Measurements from ENCODE around the gene KCND3.

The KCND3 gene

DNA sequence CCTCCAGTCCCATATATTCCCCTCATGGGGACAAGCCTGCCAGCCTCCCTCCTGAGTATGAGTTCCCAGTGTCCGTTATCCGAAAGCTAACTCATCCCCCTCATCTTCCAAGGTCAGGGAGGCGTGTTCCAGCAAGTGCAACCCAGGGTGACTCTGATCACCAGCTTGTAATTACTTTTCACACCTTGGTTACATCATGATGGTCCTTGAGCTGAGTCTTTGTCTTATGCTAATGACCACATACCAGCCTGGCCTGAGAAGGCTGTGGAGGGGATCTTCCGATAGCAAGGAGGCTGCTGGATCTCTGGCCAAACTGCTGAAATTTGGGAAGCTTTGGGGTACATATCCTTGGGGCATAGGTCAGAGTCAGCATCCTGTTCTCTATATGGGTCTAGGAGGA, 134.2 kb downstream of the KCND3 start:
- FAIRE-seq (no peak), DNase-seq (ENCODE audit: insufficient read length, low spot score) (no peak)

DNA sequence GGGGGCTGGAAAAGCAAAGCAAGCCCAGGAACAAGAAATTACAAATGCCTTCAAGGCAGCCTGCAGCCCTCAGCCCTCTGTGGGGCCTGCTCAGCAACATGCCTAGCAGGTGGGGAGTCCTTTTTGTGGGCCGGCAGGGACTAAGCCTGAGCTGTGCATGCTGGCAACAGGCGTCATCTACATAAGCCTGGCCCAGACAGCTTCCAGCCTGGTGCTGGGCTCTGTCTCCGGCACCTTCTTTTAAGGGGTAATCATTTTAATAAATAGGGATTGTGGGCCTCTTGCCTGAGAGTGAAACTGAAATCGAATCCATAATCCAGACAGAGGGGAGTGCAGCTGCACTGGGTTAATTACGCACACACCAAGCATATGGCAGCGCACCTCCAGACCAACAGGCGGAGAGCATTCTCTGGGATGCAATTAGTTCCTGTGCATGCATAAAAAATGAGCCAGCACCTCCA, 137.2 kb downstream of the KCND3 start:
- DNase-seq (ENCODE audit: insufficient read length, low spot score): no peak
- no peak for FAIRE-seq

DNA sequence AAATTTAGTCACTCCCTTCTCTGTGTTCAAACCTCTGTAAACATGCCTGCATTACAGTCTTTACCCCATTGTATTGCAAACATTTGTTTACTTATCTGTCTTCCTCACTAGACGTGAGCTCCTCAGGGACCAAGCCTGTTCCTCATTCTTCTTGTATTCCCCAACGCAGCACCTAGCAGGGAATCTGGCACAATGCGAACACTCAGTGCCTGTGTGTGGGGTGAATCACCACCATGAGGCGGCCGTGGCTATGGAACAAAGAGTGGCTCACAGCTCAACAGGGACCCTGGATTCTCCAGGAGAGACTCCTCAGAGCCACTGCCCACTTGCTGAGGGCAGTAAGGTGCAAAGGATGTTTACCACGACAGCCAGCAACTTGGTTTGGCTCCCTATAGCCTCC, 137.9 kb downstream of the KCND3 start:
- DNase-seq (ENCODE audit: insufficient read length, low spot score): no peak
- no peak for FAIRE-seq

DNA sequence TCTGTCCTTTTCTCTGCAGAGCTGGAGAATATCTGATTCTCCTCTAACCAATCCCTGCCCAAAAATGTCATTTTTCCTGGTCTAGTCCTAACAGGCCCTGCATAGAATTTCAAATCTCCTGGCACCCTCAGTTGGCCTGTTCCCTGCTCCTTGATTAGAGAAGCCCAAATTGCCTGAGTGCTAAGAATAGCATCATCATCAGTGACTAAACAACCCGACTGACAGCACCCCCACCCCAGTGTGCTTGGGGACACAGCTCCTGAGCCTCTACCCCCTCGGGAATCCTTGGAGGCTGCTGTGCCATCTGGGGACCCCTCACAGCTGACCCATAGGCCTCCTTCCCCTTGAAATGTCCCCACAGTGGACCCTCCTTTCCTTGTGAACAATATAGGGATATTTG, 139.4 kb downstream of the KCND3 start:
- no peak for FAIRE-seq

DNA sequence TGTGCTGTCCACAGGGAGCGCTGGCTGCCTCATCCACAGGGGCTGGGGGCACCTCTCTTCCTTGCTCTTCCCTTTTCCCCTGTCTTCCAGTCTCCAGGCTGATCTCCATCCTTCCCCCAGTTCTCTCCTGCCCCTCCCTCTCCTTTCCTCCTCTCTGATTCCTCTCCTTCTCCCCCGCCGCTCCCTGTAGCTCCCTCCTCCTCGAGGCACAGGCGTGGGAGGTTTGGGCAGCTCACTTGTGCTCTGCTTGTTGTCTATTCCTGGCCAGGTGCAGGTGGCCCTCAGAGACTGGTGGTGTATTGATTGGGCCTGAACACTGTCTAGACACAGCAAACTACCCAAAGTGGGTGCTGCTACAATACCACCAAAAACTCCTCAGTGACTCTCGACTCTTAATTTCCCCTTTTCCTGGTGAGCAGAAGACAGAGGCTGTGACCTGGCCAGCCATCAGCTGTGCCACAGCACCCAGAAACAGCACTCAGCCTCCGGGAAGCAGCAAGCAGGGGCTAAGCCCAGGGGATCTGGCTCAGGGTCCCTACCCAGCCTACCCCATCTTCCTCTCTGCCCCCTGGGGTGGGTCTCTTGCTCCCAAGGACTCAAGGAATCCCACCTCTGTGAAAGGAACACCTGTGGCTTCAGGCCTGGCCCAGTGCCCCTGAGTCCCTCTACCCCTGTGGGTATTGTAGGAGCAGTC, 140.5 kb downstream of the KCND3 start:
- FAIRE-seq (no peak), DNase-seq (ENCODE audit: insufficient read length, low spot score) (no peak)

More for the DNA sequence above, 139.4 kb downstream of the KCND3 start:
- no peak for DNase-seq (ENCODE audit: insufficient read length, low spot score)

DNA sequence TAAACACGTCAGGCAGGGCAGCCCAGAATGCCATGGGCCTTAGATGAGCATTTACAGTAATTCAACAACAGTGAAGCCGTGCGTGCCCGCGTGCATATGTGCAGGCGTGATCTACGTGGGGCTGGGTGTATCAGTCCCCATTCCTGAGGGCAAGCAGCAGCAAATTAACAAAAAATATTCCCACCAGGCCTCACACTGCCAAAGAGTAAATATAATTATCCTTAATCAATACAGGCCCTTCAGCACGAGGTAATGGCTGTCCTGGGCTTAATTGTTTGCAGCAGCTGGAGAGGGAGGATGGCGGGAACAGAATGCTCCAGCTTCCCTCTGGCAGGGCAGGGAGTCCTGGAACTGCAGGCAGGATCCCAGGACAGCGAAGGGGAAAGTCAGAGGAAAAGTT, 142.0 kb downstream of the KCND3 start:
- FAIRE-seq (no peak), DNase-seq (ENCODE audit: insufficient read length, low spot score) (no peak)

DNA sequence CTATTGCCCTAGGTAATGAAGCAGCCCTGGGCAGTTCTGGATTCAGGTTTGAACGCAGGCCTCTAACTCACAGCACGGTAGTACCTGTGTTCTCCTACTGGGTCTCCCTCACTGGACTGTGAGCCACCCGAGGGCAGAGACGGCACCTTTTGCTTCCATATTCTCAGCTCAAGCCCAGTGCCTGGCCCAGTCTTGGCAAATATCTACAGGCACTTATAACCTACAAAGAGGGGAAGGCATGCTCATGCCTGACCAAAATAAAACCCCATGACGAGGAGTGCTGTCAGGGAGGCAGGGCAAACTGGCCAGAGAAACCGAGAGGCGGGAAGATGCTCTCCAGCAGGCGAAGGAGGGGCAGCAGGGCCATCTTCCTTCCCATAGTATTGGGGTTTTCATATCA, 142.6 kb downstream of the KCND3 start:
- FAIRE-seq (no peak), DNase-seq (ENCODE audit: insufficient read length, low spot score) (no peak)

DNA sequence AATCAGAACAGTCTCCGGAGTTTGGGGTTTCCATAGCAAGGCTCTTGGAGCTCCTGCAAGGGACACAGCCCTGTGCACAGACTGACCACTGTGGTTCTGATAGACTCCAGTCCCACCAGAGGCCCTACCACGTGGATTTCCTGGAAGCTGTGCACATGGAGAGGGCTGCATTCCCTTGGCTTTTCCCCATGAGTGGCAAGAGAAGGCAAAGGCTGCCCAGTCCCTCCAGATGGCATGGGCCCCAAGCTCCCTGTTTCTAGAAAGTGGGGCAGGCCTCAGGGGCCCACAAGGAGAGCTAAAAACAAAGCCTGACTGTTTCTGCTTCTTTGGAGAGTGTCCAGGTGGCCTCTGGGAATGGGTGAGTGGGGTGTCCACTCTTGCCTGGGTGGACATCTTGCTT, 146.3 kb downstream of the KCND3 start:
- no peak for DNase-seq (ENCODE audit: insufficient read length, low spot score)
- FAIRE-seq: no peak

DNA sequence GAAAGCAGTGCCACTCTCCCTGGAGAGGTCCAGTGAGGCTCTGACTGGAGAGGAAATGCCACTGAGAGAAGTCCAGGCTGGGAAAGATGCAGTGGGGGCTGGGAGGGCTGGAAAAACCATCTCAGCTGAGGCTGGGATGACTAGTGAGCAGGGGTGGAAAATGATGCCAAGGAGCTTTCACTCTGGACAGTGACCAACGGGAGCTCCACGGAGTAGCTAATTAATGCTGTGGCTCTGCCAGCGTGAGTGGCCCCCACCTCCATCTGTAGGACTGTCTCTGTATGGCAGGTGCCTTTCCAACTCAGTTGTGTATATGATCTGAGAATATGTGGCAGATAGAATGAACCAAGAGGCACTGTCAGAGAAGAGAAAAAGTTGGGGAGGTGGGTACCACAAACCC, 147.1 kb downstream of the KCND3 start:
- DNase-seq (ENCODE audit: insufficient read length, low spot score): no peak

DNA sequence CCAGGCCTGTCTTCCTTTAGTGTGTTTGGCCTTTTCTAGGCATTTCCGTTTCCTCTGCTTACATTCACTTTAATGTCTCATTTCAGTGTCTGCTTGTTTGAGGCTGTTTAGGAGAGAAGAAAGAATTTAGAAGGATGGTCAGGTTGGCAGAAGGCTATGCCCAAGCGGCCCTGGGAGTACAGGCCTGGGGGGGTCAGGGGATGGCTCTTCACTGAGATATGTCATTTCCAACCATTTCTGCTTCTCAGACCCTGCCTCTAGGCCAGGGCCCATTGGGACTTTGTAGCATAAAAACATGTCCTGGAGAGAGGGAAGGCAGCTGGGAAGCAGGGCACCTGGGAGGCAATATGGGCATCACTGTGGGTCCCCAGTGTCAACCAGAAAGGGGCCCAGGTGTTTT, 147.7 kb downstream of the KCND3 start:
- no peak for DNase-seq (ENCODE audit: insufficient read length, low spot score)
- no peak for FAIRE-seq

More for the DNA sequence above, 147.1 kb downstream of the KCND3 start:
- FAIRE-seq: no peak

DNA sequence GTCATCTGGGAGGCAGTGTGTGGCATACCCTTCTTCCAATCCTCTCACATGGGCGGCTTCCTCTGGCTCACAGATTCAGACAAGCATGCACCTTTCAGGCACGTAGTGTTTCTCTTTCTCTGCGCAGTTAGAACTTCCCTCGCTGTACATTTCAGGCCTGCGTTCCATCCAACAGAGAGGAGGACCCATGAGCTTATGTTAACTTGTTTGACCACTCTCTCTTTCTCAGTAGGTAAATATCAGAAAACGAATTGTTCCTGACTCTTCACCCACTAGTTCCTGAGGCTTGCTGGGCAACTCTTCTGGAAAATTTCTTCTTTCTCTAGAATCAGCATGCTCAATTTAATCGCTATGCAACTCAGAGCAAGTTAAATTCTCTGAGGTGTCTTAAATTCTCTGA, 148.3 kb downstream of the KCND3 start:
- DNase-seq (ENCODE audit: insufficient read length, low spot score) (no peak), FAIRE-seq (no peak)

DNA sequence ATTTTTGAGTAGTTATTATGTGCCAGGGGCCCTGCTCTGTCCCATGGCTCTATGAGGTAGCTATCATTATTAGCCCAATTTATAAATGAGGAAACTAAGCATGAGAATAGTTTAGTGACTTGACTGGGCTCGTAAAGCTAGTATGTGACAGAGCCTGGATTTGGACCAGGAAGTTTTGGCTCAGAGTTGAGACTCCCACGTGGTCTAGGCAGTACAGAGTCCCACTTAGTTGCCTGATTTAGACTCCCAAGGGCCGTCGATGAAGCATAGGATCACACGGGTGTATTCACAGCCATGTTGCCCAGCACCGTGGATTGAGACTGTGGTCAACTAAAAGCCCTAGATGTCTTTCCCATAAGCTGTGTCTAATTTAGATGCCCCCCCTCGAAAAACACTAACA, 152.1 kb downstream of the KCND3 start:
- FAIRE-seq: no peak
- DNase-seq (ENCODE audit: insufficient read length, low spot score): no peak

DNA sequence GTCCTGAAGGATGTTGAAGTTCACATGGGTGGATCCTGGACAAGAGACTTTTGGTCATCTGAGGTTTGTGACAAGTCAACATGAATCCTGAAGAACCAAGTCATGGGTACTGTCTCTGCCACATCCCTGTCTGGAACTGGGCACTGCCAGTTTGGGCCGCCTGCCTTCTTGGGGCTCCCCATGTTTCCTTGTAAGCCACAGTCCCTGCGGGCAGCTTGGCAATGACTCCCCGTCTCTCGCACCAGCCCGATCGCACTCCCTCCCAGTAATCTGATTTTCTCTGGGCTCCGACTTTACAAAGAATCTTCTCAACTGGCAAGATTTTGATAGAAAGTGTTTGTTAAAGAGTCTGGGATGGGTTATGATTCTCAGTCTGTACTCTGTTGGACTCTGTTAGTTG, 153.4 kb downstream of the KCND3 start:
- DNase-seq (ENCODE audit: insufficient read length, low spot score): no peak
- FAIRE-seq: no peak

DNA sequence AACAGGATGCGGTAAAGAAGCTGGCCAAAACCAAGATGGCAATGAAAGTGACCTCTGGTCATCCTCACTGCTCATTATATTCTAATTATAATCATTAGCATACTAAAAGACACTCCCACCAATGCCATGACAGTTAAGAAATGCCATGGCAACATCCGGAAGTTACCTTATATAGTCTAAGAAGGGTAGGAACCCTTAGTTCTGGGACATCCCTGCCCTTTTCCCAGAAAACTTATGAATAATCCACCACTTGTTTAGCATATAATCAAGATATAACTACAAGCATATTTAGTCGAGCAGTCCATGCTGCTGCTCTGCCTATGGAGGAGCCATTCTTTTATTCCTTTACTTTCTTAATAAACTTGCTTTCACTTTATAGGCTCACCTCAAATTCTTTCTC, 154.0 kb downstream of the KCND3 start:
- FAIRE-seq: no peak

DNA sequence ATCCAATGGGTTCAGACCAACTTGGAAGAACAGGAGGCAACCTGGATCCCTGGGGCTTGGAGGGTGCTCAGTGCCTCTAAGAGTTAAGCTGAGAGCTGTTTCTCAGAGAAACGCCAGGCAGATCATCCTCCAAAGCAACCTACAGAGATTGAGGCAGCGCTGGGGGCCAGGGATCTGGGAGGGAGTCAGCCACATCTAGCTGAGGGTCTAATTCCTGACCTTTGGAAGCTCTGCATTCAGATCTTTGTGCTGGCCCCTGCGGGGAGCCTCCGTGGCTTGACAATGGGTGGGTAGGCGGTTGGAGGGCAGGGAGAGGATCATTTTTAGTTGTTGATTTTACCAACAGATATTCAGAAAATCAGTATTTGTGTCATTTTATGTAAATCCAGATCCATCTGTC, 154.5 kb downstream of the KCND3 start:
- FAIRE-seq (no peak), DNase-seq (ENCODE audit: insufficient read length, low spot score) (no peak)

More for the DNA sequence above, 154.0 kb downstream of the KCND3 start:
- DNase-seq (ENCODE audit: insufficient read length, low spot score): no peak

DNA sequence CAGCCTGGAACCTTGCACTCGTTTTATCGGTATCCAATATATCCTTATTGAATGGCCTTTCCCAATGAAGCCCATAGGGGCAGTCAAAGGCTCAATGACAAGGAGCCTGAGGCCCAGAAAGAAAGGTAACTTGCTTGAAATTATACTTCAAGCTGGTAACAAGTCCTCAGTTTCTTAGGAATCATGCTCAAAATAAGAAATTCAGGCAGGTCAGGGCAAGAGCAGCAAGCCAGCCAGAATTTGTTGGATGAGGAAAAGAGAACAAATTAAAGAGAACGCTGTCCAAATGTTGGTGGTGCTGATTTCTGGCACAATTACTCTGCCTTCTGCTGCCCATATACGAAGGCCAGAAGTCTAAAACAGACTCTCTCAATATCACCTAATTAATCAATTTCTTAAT, 156.1 kb downstream of the KCND3 start:
- no peak for DNase-seq (ENCODE audit: insufficient read length, low spot score)
- peak; percentile 23 for FAIRE-seq

DNA sequence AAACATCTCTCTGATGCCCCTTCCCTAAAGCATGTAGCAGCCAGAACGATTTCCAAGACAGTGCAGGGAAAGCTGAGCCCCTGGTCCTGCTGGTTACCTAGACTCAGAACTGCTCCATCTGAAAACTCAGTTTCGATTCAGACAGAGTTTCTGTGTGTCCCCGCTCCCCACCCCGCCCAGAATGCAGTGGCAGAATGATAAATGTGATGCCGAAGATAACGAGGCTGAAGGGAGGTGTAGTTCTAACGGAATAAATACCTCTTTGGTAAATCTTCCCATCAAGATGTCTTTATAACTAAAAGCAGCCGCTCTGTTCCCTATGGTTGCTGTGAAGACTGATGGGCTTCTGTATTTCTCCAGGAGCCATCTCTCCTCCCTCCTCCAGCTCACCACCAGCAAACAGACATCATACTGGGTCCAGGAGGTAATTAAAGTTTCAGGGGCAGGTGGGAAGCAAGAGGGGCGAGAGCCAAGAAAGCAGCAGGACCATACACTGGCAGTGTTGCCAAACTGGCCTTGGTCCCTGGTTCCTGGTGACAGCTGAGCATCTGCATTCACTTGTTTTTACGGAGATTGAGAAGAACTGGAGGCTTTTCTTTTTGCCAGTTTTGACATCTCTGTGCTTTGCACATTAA, 156.8 kb downstream of the KCND3 start:
- DNase-seq (ENCODE audit: insufficient read length, low spot score): no peak
- no peak for FAIRE-seq

DNA sequence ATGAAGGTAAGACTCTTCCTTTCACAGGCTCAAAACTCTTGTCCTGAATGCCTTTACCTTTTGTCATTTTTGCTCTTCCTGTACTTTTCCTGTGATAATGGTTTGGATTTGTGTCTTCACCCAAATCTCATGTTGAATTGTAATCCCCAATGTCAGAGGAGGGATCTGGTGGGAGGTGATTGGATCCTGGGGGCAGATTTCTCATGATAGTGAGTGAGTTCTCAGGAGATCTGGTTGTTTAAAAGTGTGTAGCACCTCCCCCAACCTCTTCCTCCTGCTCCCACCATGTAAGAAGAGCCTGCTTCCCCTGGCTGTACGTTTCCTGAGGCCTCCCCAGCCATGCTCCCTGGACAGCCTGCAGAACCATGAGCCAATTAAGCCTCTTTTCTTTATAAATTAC, 158.3 kb downstream of the KCND3 start:
- FAIRE-seq (no peak), DNase-seq (ENCODE audit: insufficient read length, low spot score) (no peak)

DNA sequence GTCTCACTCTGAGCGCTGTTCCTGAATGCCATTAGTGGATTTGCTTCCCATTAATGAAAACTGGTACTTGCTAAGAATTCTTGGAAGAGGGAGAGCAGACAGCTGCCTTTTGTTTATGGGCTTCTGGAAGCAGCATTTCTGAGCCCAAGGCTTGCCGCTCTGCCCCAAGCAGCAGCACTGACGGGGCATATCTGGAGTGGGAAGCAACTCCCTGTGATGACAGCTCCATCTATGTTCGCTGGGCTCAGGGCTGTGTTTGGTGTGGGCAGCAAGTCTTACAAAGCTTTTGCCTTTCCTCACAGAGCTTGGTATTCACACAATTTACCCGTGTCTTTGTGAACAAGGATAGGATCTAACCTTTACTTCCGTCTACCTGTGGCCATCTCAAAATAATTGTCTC, 161.5 kb downstream of the KCND3 start:
- no peak for DNase-seq (ENCODE audit: insufficient read length, low spot score)

DNA sequence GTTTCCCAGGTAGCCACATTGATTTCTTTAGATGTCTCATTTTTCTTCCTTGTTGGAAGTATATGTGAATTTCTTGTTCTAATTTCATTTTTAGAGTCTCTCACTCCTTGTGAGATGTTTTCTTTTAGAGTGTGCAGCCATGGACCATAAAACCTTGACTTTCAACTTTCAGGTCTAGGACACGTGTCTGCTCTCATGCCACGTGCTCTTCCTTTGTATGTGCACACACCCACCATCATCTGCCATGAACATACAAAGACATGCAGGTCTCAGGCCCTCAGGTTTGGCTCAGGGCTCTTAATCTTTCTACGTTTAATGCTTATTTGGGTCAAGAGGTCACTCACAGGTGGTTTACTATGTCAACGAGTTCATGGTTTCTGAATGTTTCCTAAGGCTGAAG, 163.2 kb downstream of the KCND3 start:
- no peak for FAIRE-seq
- DNase-seq (ENCODE audit: insufficient read length, low spot score): no peak

More for the DNA sequence above, 161.5 kb downstream of the KCND3 start:
- no peak for FAIRE-seq

DNA sequence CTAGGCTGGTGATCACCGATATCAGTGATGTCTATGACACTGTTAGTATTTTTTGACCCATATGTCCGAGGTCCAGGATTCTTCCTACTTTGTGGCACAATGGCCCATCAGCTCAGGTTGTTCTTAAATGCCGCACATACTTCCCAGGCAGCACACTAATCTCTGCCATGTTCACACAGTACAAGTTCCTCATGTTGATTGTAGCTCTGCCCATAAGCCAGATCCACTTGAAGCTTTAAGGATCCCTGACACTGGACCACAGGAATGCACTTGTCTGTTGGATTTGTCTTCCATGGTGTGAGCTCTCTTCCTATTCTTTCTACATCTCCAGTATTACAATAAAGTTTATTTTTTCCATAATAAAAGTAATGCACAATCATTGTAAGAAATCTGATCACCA, 164.3 kb downstream of the KCND3 start:
- DNase-seq (ENCODE audit: insufficient read length, low spot score) (no peak), FAIRE-seq (no peak)

DNA sequence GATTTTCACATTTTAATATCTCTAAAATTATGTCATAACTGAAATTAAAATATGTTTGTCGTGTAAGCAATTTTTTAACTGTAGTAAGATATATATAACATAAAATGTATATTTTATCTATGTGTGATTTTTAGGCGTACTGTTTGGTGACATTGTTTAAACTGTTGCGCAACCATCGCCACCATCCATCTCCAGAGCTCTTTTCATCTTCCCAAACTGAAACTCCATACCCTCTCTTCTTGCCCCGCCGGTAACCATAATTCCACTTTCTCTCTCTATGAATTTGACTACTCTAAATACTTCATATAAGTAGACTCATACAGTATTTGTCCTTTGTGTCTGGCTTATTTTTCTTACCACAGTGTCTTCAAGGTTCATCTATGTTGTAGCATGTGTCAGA, 167.3 kb downstream of the KCND3 start:
- DNase-seq (ENCODE audit: insufficient read length, low spot score) (no peak), FAIRE-seq (no peak)

Measured in GM19239 (cell line).